H1 (cell line): ENCODE measurements around the gene REG4. TPM values are rescaled to one million over a fixed set of nuclear protein-coding genes. Genes with fewer than 3 reads are reported as not detected.

Source experiments
- CTCF ChIA-PET: fragments of 300-600 bp; sonication (Branson Sonifier 250); formaldehyde crosslinking; loops from one replicate; lab custom pipeline; 2021; ENCODE audit not compliant: partially characterized antibody; lab: Charles Lee
- POLR2A ChIA-PET: fragments of 300-600 bp; sonication (Branson Sonifier 250); formaldehyde crosslinking; loops from one replicate; lab custom pipeline; 2021; ENCODE audit warnings: inconsistent platforms; ENCODE audit not compliant: partially characterized antibody; lab: Charles Lee
- DNase-seq, 2 experiments: peaks; one replicate each; pipeline versions ENCODE4 v3.0.0 to v3.0.0-alpha.2; 2010 to 2022; ENCODE audit warnings: low spot score in 2 of 2, low read depth in 1 of 2, mixed read lengths in 1 of 2
- FAIRE-seq: peaks from 2 replicates; lab custom pipeline; 2011; peaks lifted over from hg19 to GRCh38; lab: Jason Lieb, UNC
- H2AFZ ChIP-seq: 2 replicates; pipeline ENCODE4 v1.8.1; 2012; ENCODE audit warnings: low read length, inconsistent platforms
- H2AK5ac ChIP-seq: 2 replicates; pipeline ENCODE4 v1.6.1; 2013; ENCODE audit warnings: low read depth, low read length
- H2BK120ac ChIP-seq: replicated peaks from 2 replicates; pipeline ENCODE3; 2013; ENCODE audit warnings: low read depth, low read length, inconsistent platforms
- H2BK12ac ChIP-seq: 2 replicates; pipeline ENCODE4 v1.6.1; 2013; ENCODE audit warnings: low read depth, low read length
- H2BK15ac ChIP-seq: 2 replicates; pipeline ENCODE4 v1.6.1; 2013; ENCODE audit warnings: low read length
- H2BK20ac ChIP-seq: 2 replicates; pipeline ENCODE4 v1.6.1; 2013; ENCODE audit warnings: low read length
- H2BK5ac ChIP-seq: 2 replicates; pipeline ENCODE4 v1.6.1; 2013; ENCODE audit warnings: low read depth, low read length
- H3K14ac ChIP-seq: 2 replicates; pipeline ENCODE4 v1.6.1; 2013; ENCODE audit warnings: inconsistent platforms; ENCODE audit not compliant: insufficient read length
- H3K18ac ChIP-seq: 2 replicates; pipeline ENCODE4 v1.6.1; 2013; ENCODE audit warnings: low read length; ENCODE audit errors: extremely low read depth
- H3K23ac ChIP-seq: 2 replicates; pipeline ENCODE4 v1.6.1; 2013; ENCODE audit warnings: inconsistent platforms; ENCODE audit not compliant: insufficient read length
- H3K23me2 ChIP-seq: 2 replicates; pipeline ENCODE4 v1.6.1; 2013; ENCODE audit warnings: low read depth, low read length
- H3K27ac ChIP-seq: 2 replicates; pipeline ENCODE4 v1.6.1; 2011; ENCODE audit warnings: low read depth, low read length, inconsistent platforms
- H3K27me3 ChIP-seq, 4 experiments: replicated peaks in 1 of 4; 1 replicate in 1 of 4; 2 replicates in 3 of 4; pipeline versions ENCODE4 v1.6.1 to v1.8.1; 2011 to 2013; ENCODE audit warnings: low read length in 3 of 4, mild to moderate bottlenecking in 3 of 4, inconsistent platforms in 2 of 4, mixed read lengths in 2 of 4, moderate library complexity in 1 of 4; ENCODE audit not compliant: control insufficient read depth in 3 of 4, insufficient read depth in 3 of 4; ENCODE audit errors: extremely low read depth in 1 of 4
- H3K36me3 ChIP-seq, 4 experiments: 2 replicates each; pipeline versions ENCODE4 v1.6.1 to v1.8.1; 2011 to 2013; ENCODE audit warnings: mild to moderate bottlenecking in 4 of 4, low read length in 3 of 4, moderate library complexity in 2 of 4, control low read depth in 1 of 4, inconsistent platforms in 1 of 4; ENCODE audit not compliant: insufficient read depth in 4 of 4, control insufficient read depth in 2 of 4
- H3K4ac ChIP-seq: replicated peaks from 2 replicates; pipeline ENCODE3; 2013; ENCODE audit warnings: low read length, low read depth, mixed read lengths, inconsistent platforms; ENCODE audit not compliant: insufficient read length
- H3K4me1 ChIP-seq, 4 experiments: replicated peaks in 1 of 4; 1 replicate in 1 of 4; 2 replicates in 3 of 4; pipeline versions ENCODE4 v1.6.1 to v1.8.1; 2011 to 2013; ENCODE audit warnings: low read length in 3 of 4, inconsistent platforms in 2 of 4, mixed read lengths in 1 of 4; ENCODE audit not compliant: insufficient read depth in 4 of 4, control insufficient read depth in 3 of 4
- H3K4me2 ChIP-seq, 2 experiments: 2 replicates each; pipeline versions ENCODE4 v1.6.1 to v1.8.1; 2011 to 2013; ENCODE audit warnings: low read depth in 2 of 2, low read length in 2 of 2, control low read depth in 1 of 2, inconsistent platforms in 1 of 2, mild to moderate bottlenecking in 1 of 2; ENCODE audit not compliant: insufficient read depth in 1 of 2
- H3K4me3 ChIP-seq, 4 experiments: fragments of 200-600, 300-600 bp in 1 of 4; sonication (generic), shearing (Covaris generic), sonication (Bioruptor Twin) in 1 of 4; 2 replicates each; pipeline versions ENCODE4 v1.5.1 to v1.8.1; 2011 to 2016; ENCODE audit warnings: low read length in 4 of 4, low read depth in 3 of 4, control low read depth in 2 of 4, inconsistent platforms in 2 of 4, mild to moderate bottlenecking in 2 of 4, mixed read lengths in 1 of 4, moderate library complexity in 1 of 4; ENCODE audit not compliant: insufficient read depth in 2 of 4; ENCODE audit errors: extremely low read depth in 1 of 4
- H3K56ac ChIP-seq: replicated peaks from 2 replicates; pipeline ENCODE3; 2013; ENCODE audit warnings: low read depth, mild to moderate bottlenecking, mixed read lengths, low read length, inconsistent platforms; ENCODE audit not compliant: insufficient read length
- H3K79me1 ChIP-seq: 2 replicates; pipeline ENCODE4 v1.6.1; 2013; ENCODE audit warnings: low read depth, low read length, control low read depth
- H3K79me2 ChIP-seq, 2 experiments: 2 replicates each; pipeline versions ENCODE4 v1.6.1 to v1.8.1; 2012 to 2013; ENCODE audit warnings: low read length in 2 of 2, mild to moderate bottlenecking in 2 of 2, inconsistent platforms in 1 of 2; ENCODE audit not compliant: insufficient read depth in 2 of 2, control insufficient read depth in 1 of 2
- H3K9ac ChIP-seq, 4 experiments: replicated peaks in 1 of 4; 1 replicate in 1 of 4; 2 replicates in 3 of 4; pipeline versions ENCODE4 v1.6.1 to v1.8.1; 2011 to 2013; ENCODE audit warnings: low read depth in 3 of 4, low read length in 3 of 4, control low read depth in 2 of 4, mild to moderate bottlenecking in 2 of 4, moderate library complexity in 2 of 4, inconsistent platforms in 1 of 4; ENCODE audit errors: extremely low read depth in 1 of 4
- H3K9me3 ChIP-seq, 2 experiments: 2 replicates each; pipeline versions ENCODE4 v1.6.1 to v1.8.1; 2012 to 2013; ENCODE audit warnings: mild to moderate bottlenecking in 2 of 2, moderate library complexity in 2 of 2, control low read depth in 1 of 2, inconsistent platforms in 1 of 2, low read depth in 1 of 2, low read length in 1 of 2, mixed read lengths in 1 of 2; ENCODE audit not compliant: insufficient read depth in 2 of 2
- H4K20me1 ChIP-seq, 2 experiments: replicated peaks in 1 of 2; 2 replicates each; pipeline versions ENCODE3 to v1.8.1; 2011 to 2013; ENCODE audit warnings: inconsistent platforms in 2 of 2, low read length in 2 of 2, mild to moderate bottlenecking in 1 of 2; ENCODE audit not compliant: insufficient read depth in 2 of 2, control insufficient read depth in 1 of 2
- H4K5ac ChIP-seq: 2 replicates; pipeline ENCODE4 v1.6.1; 2013; ENCODE audit warnings: low read length, low read depth, mixed read lengths, inconsistent platforms; ENCODE audit not compliant: insufficient read length
- H4K8ac ChIP-seq: 2 replicates; pipeline ENCODE4 v1.8.0; 2013; ENCODE audit warnings: mild to moderate bottlenecking, moderate library complexity, low read length, inconsistent platforms; ENCODE audit not compliant: insufficient read depth; ENCODE audit errors: extremely low read depth
- H4K91ac ChIP-seq: replicated peaks from 2 replicates; pipeline ENCODE3; 2013; ENCODE audit warnings: low read length, mixed read lengths, inconsistent platforms; ENCODE audit not compliant: insufficient read length
- BACH1 ChIP-seq: IDR thresholded peaks from 2 replicates; pipeline ENCODE4 v1.6.1; 2012; ENCODE audit warnings: low read length, improper control_type of control experiment
- CBX5 ChIP-seq: fragments of 300-800, 300-1000 bp; sonication (generic); IDR thresholded peaks from 2 replicates; pipeline ENCODE4 v1.7.1; 2016; ENCODE audit warnings: antibody characterized with exemption, low read length, low read depth
- CTBP2 ChIP-seq: IDR thresholded peaks from 2 replicates; pipeline ENCODE4 v1.7.0; 2011; ENCODE audit warnings: borderline replicate concordance, mild to moderate bottlenecking, moderate library complexity, mixed read lengths, low read length; ENCODE audit not compliant: insufficient read depth, insufficient read length
- EP300 ChIP-seq, 2 experiments: IDR thresholded peaks; 1 replicate in 1 of 2; 2 replicates in 1 of 2; pipeline ENCODE4 v1.6.1; 2011 to 2012; ENCODE audit warnings: low read depth in 2 of 2, low read length in 2 of 2, mild to moderate bottlenecking in 2 of 2, borderline replicate concordance in 1 of 2, inconsistent platforms in 1 of 2, moderate library complexity in 1 of 2
- EZH2 ChIP-seq: fragments of 200-600 bp; sonication (generic); IDR thresholded peaks from 2 replicates; pipeline ENCODE4 v1.7.1; 2012; ENCODE audit warnings: low read depth, mild to moderate bottlenecking, moderate library complexity, low read length, inconsistent platforms; ENCODE audit not compliant: severe bottlenecking
- JUN ChIP-seq: IDR thresholded peaks from 2 replicates; pipeline ENCODE4 v1.6.1; 2011; ENCODE audit warnings: low read depth, mild to moderate bottlenecking, improper control_type of control experiment, low read length
- SIX5 ChIP-seq: IDR thresholded peaks from 2 replicates; pipeline ENCODE4 v1.6.1; 2011; ENCODE audit warnings: mild to moderate bottlenecking, low read depth, low read length
- SP2 ChIP-seq: IDR thresholded peaks from 2 replicates; pipeline ENCODE4 v1.6.1; 2012; ENCODE audit warnings: mild to moderate bottlenecking, low read length, inconsistent platforms
- SRF ChIP-seq: IDR thresholded peaks from 2 replicates; pipeline ENCODE4 v1.6.1; 2011; ENCODE audit warnings: mild to moderate bottlenecking, low read depth, low read length, moderate library complexity
- TAF1 ChIP-seq: IDR thresholded peaks from 2 replicates; pipeline ENCODE4 v1.6.1; 2011; ENCODE audit warnings: mild to moderate bottlenecking, low read depth, low read length
- YY1 ChIP-seq: IDR thresholded peaks from 2 replicates; pipeline ENCODE4 v1.6.1; 2011; ENCODE audit warnings: low read depth, mild to moderate bottlenecking, low read length
- WGBS, 2 experiments: shearing (Covaris generic) in 1 of 2; methylation state at CpG; one replicate each; pipeline versions ENCODE4 v1.1.6 to v1.1.7; 2013 to 2015; ENCODE audit warnings: low lambda C conversion rate in 2 of 2, mixed read lengths in 2 of 2, inconsistent platforms in 1 of 2, low coverage in 1 of 2, missing lambda C conversion rate in 1 of 2; ENCODE audit not compliant: insufficient replicate concordance in 2 of 2, insufficient coverage in 1 of 2, insufficient read length in 1 of 2; ENCODE audit errors: extremely low coverage in 1 of 2, missing lambda C conversion rate in 1 of 2; 5-methylcytosine and 5-hydroxymethylcytosine counted together
- polyA plus RNA-seq, 7 experiments: library from polyadenylated mRNA; depleted of rRNA in 3 of 7; stranded (reverse) in 5 of 7; unstranded in 2 of 7; fragments of >200 nt in 5 of 7; fragments of 200-250 nt in 2 of 7; gene quantifications; 1 replicate in 5 of 7; 2 replicates in 1 of 7; 4 replicates in 1 of 7; pipeline versions ENCODE4 v1.2.1 to v1.2.3, GENCODE V29; 2011 to 2013; ENCODE audit warnings: missing spikeins in 2 of 7, mixed read lengths in 2 of 7
- total RNA-seq: library from RNA; stranded (reverse); fragmentation: NEBNext Ultra II Directional; extraction: Animal tissue kit (Norgen Biotek cat#: 25700); gene quantifications from 2 replicates; pipeline ENCODE4 v1.2.1, GENCODE V29; 2021
- TF ChIP-seq, protein P1 (sequence below): IDR thresholded peaks from 2 replicates; pipeline ENCODE4 v1.6.1; 2012; ENCODE audit warnings: inconsistent platforms

Gene REG4
- total and polyA plus RNA-seq, 2 of the 8 experiments (the other 6 are each of a cell fraction or from before 2014, with no cell fraction given) = not detected

DNA sequence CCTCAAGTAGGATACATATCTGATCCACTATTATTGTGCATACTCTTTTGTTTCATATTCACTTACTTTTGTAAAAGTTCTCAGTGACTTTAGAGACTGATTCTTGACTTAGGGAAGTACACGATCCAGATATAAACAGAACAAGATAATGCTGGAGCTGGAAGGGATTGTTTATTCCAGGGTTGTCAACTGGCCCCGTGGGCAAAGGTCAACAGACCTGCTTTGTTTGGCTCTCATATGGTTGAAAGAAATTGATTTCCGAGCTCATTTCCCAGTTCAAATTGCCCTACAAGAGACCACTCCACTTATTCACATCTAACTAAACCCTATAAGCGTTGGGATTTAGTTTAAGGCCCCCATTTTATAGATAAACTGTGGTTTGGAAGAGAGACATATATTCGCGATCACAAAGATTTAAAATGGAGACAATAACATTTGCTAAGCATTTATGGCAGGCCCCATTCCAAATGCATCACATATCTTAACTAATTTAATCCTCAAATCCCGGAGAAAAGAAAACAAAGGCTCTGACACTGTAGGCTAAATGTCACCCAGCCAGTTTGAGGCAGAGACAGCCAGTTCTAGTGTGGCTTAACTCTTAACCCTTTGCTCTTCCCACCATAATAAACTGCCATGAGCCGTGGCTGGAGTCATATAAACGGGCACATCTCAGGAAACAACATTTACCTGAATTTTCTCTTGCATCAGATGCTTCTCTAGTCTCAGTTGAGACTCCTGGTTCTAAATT lies 20.6 kb downstream of the REG4 start:
- Histone ChIP-seq H3K9ac (no peak overlapping the region), H3K79me1 (no peaks in the 10 kb centered on the region), H4K20me1 (no peaks in the 10 kb centered on the region), H3K18ac (no peak overlapping the region), H3K27ac (no peak overlapping the region), H3K4me1 (peaks cover 0 to 3% (median 0%) of the 10 kb centered on the region in 4 experiments; a peak in 1 of 7 replicates), H3K4ac (no peak overlapping the region), H2BK12ac (no peak overlapping the region), H3K23me2 (no peaks in the 10 kb centered on the region; the same call in 1 of the 2 replicates), H2BK20ac (no peak overlapping the region), H2BK15ac (no peak overlapping the region), H3K14ac (no peak overlapping the region), H3K23ac (no peak overlapping the region), H2AFZ (no peak overlapping the region), H3K4me2 (no peak overlapping the region), H3K36me3 (no peaks in the 10 kb centered on the region), H3K79me2 (no peaks in the 10 kb centered on the region), H3K56ac (no peak overlapping the region), H4K5ac (no peak overlapping the region), H4K91ac (no peak overlapping the region), H2BK120ac (no peak overlapping the region), H3K27me3 (no peaks in the 10 kb centered on the region), H3K9me3 (no peaks in the 10 kb centered on the region), H2AK5ac (no peak overlapping the region), H4K8ac (no peak overlapping the region), H3K4me3 (no peak overlapping the region), H2BK5ac (no peak overlapping the region)
- DNase-seq = peak in 1 of 2 experiments; percentile 1
- POLR2A ChIA-PET = no interaction called here
- CTCF ChIA-PET = interaction anchor here (1.5 to 11.9 kb wide), 2 partner anchors 17 to 80 kb away, joined by 4 to 76 read pairs; partner anchors contain the start of gene REG4
- no peak for FAIRE-seq
- 87% methylated on average over 9 of the region's 9 CpGs; no CpG with 5 or more reads in 1 of the 2 experiments for WGBS, 2 experiments
- no peak for TF ChIP-seq EZH2
- no peak for TF ChIP-seq SRF
- TF ChIP-seq YY1 = no peak
- TF ChIP-seq BACH1 = no peak
- no peak for TF ChIP-seq CBX5
- TF ChIP-seq EP300 (IDR thresholded peaks at IDR 0.05; ENCODE audit: borderline replicate concordance in 1 of 2, low read depth in 2 of 2, low read length in 2 of 2) = no peak
- TF ChIP-seq SIX5 = no peak
- no peak for TF ChIP-seq CTBP2
- TF ChIP-seq SP2 = no peak
- TF ChIP-seq TAF1 = no peak
- TF ChIP-seq JUN = no peak
- TF ChIP-seq, protein P1, sequence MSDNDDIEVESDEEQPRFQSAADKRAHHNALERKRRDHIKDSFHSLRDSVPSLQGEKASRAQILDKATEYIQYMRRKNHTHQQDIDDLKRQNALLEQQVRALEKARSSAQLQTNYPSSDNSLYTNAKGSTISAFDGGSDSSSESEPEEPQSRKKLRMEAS = no peak
